ENCODE data around the gene LMF1.

LMF1 gene

DNA sequence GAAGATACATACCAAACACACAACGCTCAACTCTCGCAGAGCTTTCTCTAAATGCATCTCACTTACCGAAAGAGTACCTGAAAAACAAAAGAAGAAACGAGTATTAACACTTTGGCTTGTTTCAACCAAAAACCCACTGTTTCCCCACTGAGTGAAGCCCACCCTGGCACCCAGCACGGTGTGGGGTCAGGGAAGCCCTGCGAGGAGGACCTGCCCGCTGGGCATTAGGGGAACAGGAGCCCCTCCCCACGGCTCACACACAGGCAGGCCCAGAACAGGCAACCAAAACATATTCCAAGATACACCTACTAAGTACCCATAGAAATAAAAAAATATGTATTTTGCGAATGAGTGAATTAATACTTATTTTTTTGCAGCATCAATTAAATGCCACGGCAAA lies 36.6 kb downstream of the LMF1 start:
- H3K4me3 ChIP-seq (IDR thresholded peaks at IDR 0.05; ENCODE audit: insufficient read depth, low read depth, low read length), result no peak overlapping the region
- H3K27me3 ChIP-seq (ENCODE audit: insufficient read depth, low read depth), result peaks cover 68% of the 10 kb centered on the region
- H3K27ac ChIP-seq, result no peak overlapping the region
- no peak for TF ChIP-seq CTCF (conservative IDR thresholded peaks at IDR 0.05; ENCODE audit: low read depth, low read length)
- no peak overlapping the region for H3K9ac ChIP-seq
- H3K36me3 ChIP-seq (ENCODE audit: insufficient read depth), result no peaks in the 10 kb centered on the region
- no peak overlapping the region for H3K4me2 ChIP-seq
- H3K4me1 ChIP-seq (ENCODE audit: low read depth, poor library complexity, severe bottlenecking), result no peaks in the 10 kb centered on the region
- H3K79me2 ChIP-seq (ENCODE audit: insufficient read depth, low read depth), result no peaks in the 10 kb centered on the region
- H2AFZ ChIP-seq (ENCODE audit: low read depth), result no peak overlapping the region
- no peaks in the 10 kb centered on the region for H4K20me1 ChIP-seq (ENCODE audit: insufficient read depth)

GRCh38 chr16:933581-933980 lies 37.2 kb downstream of the LMF1 start:
- H3K9ac ChIP-seq, result no peak overlapping the region
- no peaks in the 10 kb centered on the region for H3K36me3 ChIP-seq (ENCODE audit: insufficient read depth)
- H4K20me1 ChIP-seq (ENCODE audit: insufficient read depth), result no peaks in the 10 kb centered on the region
- H3K27me3 ChIP-seq (ENCODE audit: insufficient read depth, low read depth), result peaks cover 62% of the 10 kb centered on the region
- no peak overlapping the region for H2AFZ ChIP-seq (ENCODE audit: low read depth)
- H3K4me3 ChIP-seq (IDR thresholded peaks at IDR 0.05; ENCODE audit: insufficient read depth, low read depth, low read length), result no peak overlapping the region
- H3K27ac ChIP-seq, result no peak overlapping the region
- no peak for TF ChIP-seq CTCF (conservative IDR thresholded peaks at IDR 0.05; ENCODE audit: low read depth, low read length)
- H3K4me1 ChIP-seq (ENCODE audit: low read depth, poor library complexity, severe bottlenecking), result no peaks in the 10 kb centered on the region
- no peaks in the 10 kb centered on the region for H3K79me2 ChIP-seq (ENCODE audit: insufficient read depth, low read depth)
- H3K4me2 ChIP-seq, result no peak overlapping the region

DNA sequence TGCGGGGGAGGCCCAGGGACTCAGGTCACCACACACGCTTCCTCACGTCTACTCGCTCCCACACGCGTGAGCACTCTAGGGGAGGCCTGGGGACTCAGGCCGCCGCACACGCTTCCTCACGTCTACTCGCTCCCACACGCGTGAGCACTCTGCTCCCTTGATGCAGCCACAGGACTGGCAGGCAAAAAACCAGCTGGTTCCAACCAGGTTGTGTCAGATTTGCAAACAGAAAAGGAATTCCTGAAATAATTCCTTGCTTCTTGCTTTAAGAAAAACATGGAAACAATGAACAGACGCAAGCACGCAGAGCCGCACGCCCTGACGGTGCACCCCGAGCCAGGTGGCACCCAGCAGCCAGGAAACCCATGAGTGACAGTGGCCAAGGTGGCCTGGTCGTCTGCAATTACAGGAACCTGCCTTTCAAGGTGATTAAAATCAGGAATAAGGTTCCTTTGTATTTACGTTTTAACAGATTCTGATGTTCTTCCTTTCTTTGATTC lies 37.9 kb downstream of the LMF1 start:
- Histone ChIP-seq H3K9ac (no peak overlapping the region), H4K20me1 (ENCODE audit: insufficient read depth) (no peaks in the 10 kb centered on the region), H3K36me3 (ENCODE audit: insufficient read depth) (no peaks in the 10 kb centered on the region), H3K4me1 (ENCODE audit: low read depth, poor library complexity, severe bottlenecking) (no peaks in the 10 kb centered on the region), H3K79me2 (ENCODE audit: insufficient read depth, low read depth) (no peaks in the 10 kb centered on the region), H3K4me2 (no peak overlapping the region), H3K27ac (no peak overlapping the region), H3K4me3 (IDR thresholded peaks at IDR 0.05; ENCODE audit: insufficient read depth, low read depth, low read length) (no peak overlapping the region), H2AFZ (ENCODE audit: low read depth) (no peak overlapping the region), H3K27me3 (ENCODE audit: insufficient read depth, low read depth) (peaks cover 55% of the 10 kb centered on the region)
- TF ChIP-seq CTCF (conservative IDR thresholded peaks at IDR 0.05; ENCODE audit: low read depth, low read length), result no peak

GRCh38 chr16:931626-932500 lies 38.9 kb downstream of the LMF1 start:
- Histone ChIP-seq H2AFZ (ENCODE audit: low read depth) (no peak overlapping the region), H3K27me3 (ENCODE audit: insufficient read depth, low read depth) (peaks cover 45% of the 10 kb centered on the region), H3K4me1 (ENCODE audit: low read depth, poor library complexity, severe bottlenecking) (no peaks in the 10 kb centered on the region), H3K4me3 (IDR thresholded peaks at IDR 0.05; ENCODE audit: insufficient read depth, low read depth, low read length) (no peak overlapping the region), H4K20me1 (ENCODE audit: insufficient read depth) (no peaks in the 10 kb centered on the region), H3K79me2 (ENCODE audit: insufficient read depth, low read depth) (no peaks in the 10 kb centered on the region), H3K9ac (no peak overlapping the region), H3K36me3 (ENCODE audit: insufficient read depth) (no peaks in the 10 kb centered on the region), H3K4me2 (no peak overlapping the region), H3K27ac (no peak overlapping the region)
- no peak for TF ChIP-seq CTCF (conservative IDR thresholded peaks at IDR 0.05; ENCODE audit: low read depth, low read length)
